ENCODE measurements around the gene EML3. TPM values are rescaled to one million over a fixed set of nuclear protein-coding genes. Genes with fewer than 3 reads are reported as not detected.

Gene EML3
- total and polyA plus RNA-seq, 2 of the 13 experiments (the other 11 are each of a cell fraction or from before 2014, with no cell fraction given) = 10.6 to 12.3 TPM

GRCh38 chr11:62573592-62574362 is 38.8 kb downstream of the EML3 start, which contains the start of gene EEF1G (continued):
- TF ChIP-seq ZNF180 (CRISPR knock-in tag; IDR thresholded peaks at IDR 0.05; ENCODE audit: borderline replicate concordance, low read depth) = no peak
- TF ChIP-seq ZNF790 (CRISPR knock-in tag; IDR thresholded peaks at IDR 0.05; ENCODE audit: borderline replicate concordance) = no peak
- no peak for TF ChIP-seq ZFP37 (CRISPR knock-in tag; IDR thresholded peaks at IDR 0.05; ENCODE audit: borderline replicate concordance)
- TF ChIP-seq IRF9 (CRISPR knock-in tag; IDR thresholded peaks at IDR 0.05; ENCODE audit: borderline replicate concordance) = peak; percentile 12; the same call in 1 of the 2 replicates
- TF ChIP-seq ZNF687 (CRISPR knock-in tag; IDR thresholded peaks at IDR 0.05) = peak; percentile 75
- no peak; the same call in 1 of the 2 replicates for TF ChIP-seq AHDC1 (CRISPR knock-in tag; IDR thresholded peaks at IDR 0.05; ENCODE audit: borderline replicate concordance)
- no peak for TF ChIP-seq MAFG (CRISPR knock-in tag; IDR thresholded peaks at IDR 0.05)
- TF ChIP-seq SP4 (CRISPR knock-in tag; IDR thresholded peaks at IDR 0.05) = no peak; the same call in 1 of the 2 replicates
- no peak for TF ChIP-seq BCLAF1 (IDR thresholded peaks at IDR 0.05)
- TF ChIP-seq ZBTB7A (CRISPR knock-in tag; IDR thresholded peaks at IDR 0.05) = no peak
- TF ChIP-seq JUN (CRISPR knock-in tag; IDR thresholded peaks at IDR 0.05) = no peak

Data from HepG2 (cell line).